Upper lobe of right lung (tissue), 1 donor: ENCODE results near the gene MX1. TPM values are rescaled to one million over a fixed set of nuclear protein-coding genes. Genes with fewer than 3 reads are reported as not detected.

Experiments
- ATAC-seq: fragments of 200-7000 bp; cut with Tn5 transposase; one replicate; pipeline ENCODE4 v1.9.1; 2020; ENCODE audit warnings: mild to moderate bottlenecking, moderate library complexity
- DNase-seq: peaks from one replicate; pipeline ENCODE4 v3.0.0-alpha.2; 2020
- H3K27ac ChIP-seq: fragments of 200-600 bp; one replicate; pipeline ENCODE4 v1.8.0; 2022
- H3K27me3 ChIP-seq: fragments of 200-600 bp; one replicate; pipeline ENCODE4 v1.8.0; 2022; ENCODE audit warnings: mild to moderate bottlenecking
- H3K36me3 ChIP-seq: fragments of 200-600 bp; one replicate; pipeline ENCODE4 v1.8.0; 2022
- H3K4me1 ChIP-seq: fragments of 200-600 bp; one replicate; pipeline ENCODE4 v1.8.0; 2022
- H3K4me3 ChIP-seq: fragments of 200-600 bp; one replicate; pipeline ENCODE4 v1.8.0; 2022; ENCODE audit warnings: mild to moderate bottlenecking
- H3K9me3 ChIP-seq: fragments of 200-600 bp; one replicate; pipeline ENCODE4 v1.8.0; 2022
- CTCF ChIP-seq: fragments of 200-600 bp; IDR thresholded peaks from one replicate; pipeline ENCODE4 v1.8.0; 2022; ENCODE audit warnings: antibody characterized with exemption
- intact Hi-C: fragments of 100-400 bp; cut with DNase I; formaldehyde crosslinking; loops from one replicate; pipeline ENCODE4 v1.11.0; 2022
- total RNA-seq: library from RNA; stranded (reverse); fragmentation: NEBNext Ultra II Directional; extraction: Animal tissue kit (Norgen Biotek cat#: 25700); gene quantifications from one replicate; pipeline ENCODE4 v1.2.1, GENCODE V29; 2021
- donor health status: DM: no; HTN: yes; CAD: no; lungs with severe emphysema.

Gene MX1
- total RNA-seq, 1 donor from 2014 or later: 142 TPM

GRCh38 chr21:41458559-41458958 is 32.5 kb downstream of the MX1 start:
- Histone ChIP-seq H3K36me3 (peaks cover 46% of the 10 kb centered on the region), H3K9me3 (no peaks in the 10 kb centered on the region), H3K4me3 (no peak overlapping the region), H3K27ac (no peak overlapping the region), H3K27me3 (no peaks in the 10 kb centered on the region), H3K4me1 (no peaks in the 10 kb centered on the region)
- no peak for TF ChIP-seq CTCF
- intact Hi-C loops: no loop called here
- DNase-seq (no peak), ATAC-seq (no peak)

GRCh38 chr21:41459884-41460534 is 34.0 kb downstream of the MX1 start:
- H3K4me3 ChIP-seq: no peak overlapping the region
- H3K4me1 ChIP-seq: no peaks in the 10 kb centered on the region
- peaks cover 34% of the 10 kb centered on the region for H3K36me3 ChIP-seq
- no peaks in the 10 kb centered on the region for H3K9me3 ChIP-seq
- ATAC-seq: peak; percentile 17
- H3K27ac ChIP-seq: no peak overlapping the region
- H3K27me3 ChIP-seq: no peaks in the 10 kb centered on the region
- intact Hi-C loops: no loop called here
- no peak for TF ChIP-seq CTCF
- DNase-seq: no peak

GRCh38 chr21:41460578-41461527 is 34.8 kb downstream of the MX1 start:
- intact Hi-C loops: no loop called here
- H3K4me3 ChIP-seq: no peak overlapping the region

GRCh38 chr21:41465176-41465781 is 39.2 kb downstream of the MX1 start:
- H3K4me1 ChIP-seq: peaks cover 7% of the 10 kb centered on the region
- H3K27me3 ChIP-seq: no peaks in the 10 kb centered on the region
- no peak for DNase-seq
- H3K4me3 ChIP-seq: no peak overlapping the region
- no peak overlapping the region for H3K27ac ChIP-seq
- intact Hi-C loops: no loop called here
- no peak for ATAC-seq
- no peaks in the 10 kb centered on the region for H3K9me3 ChIP-seq
- H3K36me3 ChIP-seq: no peaks in the 10 kb centered on the region
- no peak for TF ChIP-seq CTCF

More at GRCh38 chr21:41460578-41461527, 34.8 kb downstream of the MX1 start:
- H3K36me3 ChIP-seq: peaks cover 34% of the 10 kb centered on the region
- no peaks in the 10 kb centered on the region for H3K9me3 ChIP-seq
- no peak overlapping the region for H3K27ac ChIP-seq
- peak; percentile 90 for ATAC-seq
- H3K27me3 ChIP-seq: no peaks in the 10 kb centered on the region
- H3K4me1 ChIP-seq: no peaks in the 10 kb centered on the region
- TF ChIP-seq CTCF: peak; percentile 80
- peak; percentile 83 for DNase-seq

- peaks cover 7% of the 10 kb centered on the region for H3K4me1 ChIP-seq
- H3K27ac ChIP-seq: no peak overlapping the region
- no peak for ATAC-seq
- intact Hi-C loops: no loop called here
- TF ChIP-seq CTCF: no peak
- H3K9me3 ChIP-seq: no peaks in the 10 kb centered on the region
- no peak for DNase-seq
- H3K4me3 ChIP-seq: no peak overlapping the region
- H3K36me3 ChIP-seq: no peaks in the 10 kb centered on the region
- no peaks in the 10 kb centered on the region for H3K27me3 ChIP-seq
These were observed 40.2 kb downstream of the MX1 start for GRCh38 chr21:41466024-41466820.
